HG03280 (cell line): Measurements from ENCODE around the gene ERCC2.
"Not testable (repeated sequence)": the region's sequence is repeated elsewhere in the genome, so short reads cannot be mapped to it uniquely, and the experiment has no call there.

Source experiments
- ATAC-seq: cut with Tn5 transposase; IDR thresholded peaks from one replicate; pipeline ENCODE4 v1.9.1; 2021; ENCODE audit warnings: mild to moderate bottlenecking, moderate library complexity; ENCODE audit not compliant: unreplicated experiment

The ERCC2 gene

GRCh38 chr19:45340232-45340898, 30.0 kb downstream of the ERCC2 start, which contains the start of gene KLC3:
TSS of gene KLC3 (plus strand) at chr19:45340750. CDS start at chr19:45345542, 4,792 bp downstream.
- no peak for ATAC-seq

DNA sequence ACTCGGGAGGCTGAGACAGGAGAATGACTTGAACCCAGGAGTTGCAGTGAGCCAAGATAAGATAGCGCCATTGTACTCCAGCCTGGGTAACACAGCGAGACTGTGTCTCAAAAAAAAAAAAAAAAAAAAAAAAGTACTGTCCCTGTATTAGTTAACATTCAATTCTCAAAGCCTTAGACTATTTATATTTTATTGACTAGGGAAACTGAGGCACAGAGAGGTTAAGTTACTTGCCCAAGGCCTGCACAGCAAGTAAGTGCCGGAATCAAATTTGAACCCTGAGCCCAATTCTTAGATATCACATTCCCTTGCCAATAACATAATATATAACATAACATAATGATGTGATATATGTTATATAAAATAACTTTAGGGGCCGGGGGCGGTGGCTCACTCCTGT, 30.7 kb downstream of the ERCC2 start:
- no peak for ATAC-seq

GRCh38 chr19:45336696-45337251, 33.6 kb downstream of the ERCC2 start:
- ATAC-seq, result no peak

GRCh38 chr19:45334881-45335280, 35.5 kb downstream of the ERCC2 start:
- not testable (repeated sequence) for ATAC-seq

DNA sequence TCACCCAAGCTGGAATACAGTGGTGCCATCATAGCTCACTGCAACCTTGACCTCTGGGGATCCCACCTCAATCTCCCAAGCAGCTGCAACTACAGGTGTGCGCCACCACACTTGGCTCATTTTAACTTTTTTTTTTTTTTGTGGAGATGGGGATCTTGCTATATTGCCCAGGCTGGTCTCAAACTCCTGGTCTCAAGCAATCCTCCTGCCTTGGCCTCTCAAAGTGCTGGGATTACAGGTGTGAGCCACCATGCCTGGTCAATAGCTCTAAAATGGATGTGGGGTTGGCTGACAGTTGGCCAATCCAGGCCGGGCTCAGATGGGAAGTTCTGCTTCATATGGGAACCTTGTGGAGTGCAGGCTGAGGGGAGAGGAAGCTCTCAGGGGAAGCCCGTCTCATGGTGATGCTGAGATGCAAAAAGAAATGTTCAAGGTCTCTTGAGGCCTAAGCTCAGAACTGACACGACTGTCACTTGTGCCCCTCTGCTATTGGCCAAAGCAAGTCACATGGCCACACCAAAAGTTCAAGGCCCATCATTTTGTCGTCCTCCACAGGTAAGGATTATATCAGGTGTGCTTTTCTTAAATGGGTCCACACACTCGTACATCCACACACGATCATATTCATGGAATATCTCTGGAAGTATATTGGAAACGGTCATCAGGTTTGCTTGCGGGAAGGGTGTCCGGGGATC, 36.6 kb downstream of the ERCC2 start:
- no peak for ATAC-seq

- ATAC-seq, result no peak
These were observed 39.0 kb downstream of the ERCC2 start for GRCh38 chr19:45331411-45331810.

DNA sequence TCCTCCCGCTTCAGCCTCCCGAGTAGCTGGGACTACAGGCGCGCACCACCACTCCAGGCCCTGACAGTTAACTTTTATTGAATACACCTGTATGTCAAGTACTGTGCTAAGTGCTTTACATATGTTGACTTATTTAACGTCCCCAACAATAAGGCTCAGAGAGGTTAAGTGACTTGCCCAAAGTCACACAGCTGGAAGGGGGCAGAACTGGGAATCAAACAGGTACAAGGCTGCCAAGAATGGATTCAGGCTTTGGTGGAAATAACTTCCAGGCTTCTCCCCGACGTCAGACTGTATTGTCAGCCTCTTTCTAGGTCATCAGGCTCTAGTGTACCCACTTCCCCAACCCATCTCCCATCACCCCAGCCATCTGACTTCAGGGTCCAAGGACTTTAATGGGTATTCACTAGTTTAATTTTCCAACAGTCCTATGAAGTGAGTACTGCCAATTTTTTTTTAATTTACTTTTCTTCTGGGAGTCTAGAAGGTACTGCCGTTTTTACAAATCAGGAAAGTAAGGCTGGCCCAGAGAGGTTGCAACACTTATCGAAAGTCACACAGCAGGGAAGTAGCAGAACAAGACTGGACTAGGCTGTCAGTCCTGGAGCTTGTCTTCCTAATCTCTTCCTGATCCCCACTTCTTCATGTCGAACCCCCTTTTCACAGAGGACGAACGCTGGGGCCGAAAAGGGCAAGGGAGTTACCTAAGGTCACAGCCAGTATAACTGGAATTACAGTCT, 42.8 kb downstream of the ERCC2 start:
- ATAC-seq, result no peak

DNA sequence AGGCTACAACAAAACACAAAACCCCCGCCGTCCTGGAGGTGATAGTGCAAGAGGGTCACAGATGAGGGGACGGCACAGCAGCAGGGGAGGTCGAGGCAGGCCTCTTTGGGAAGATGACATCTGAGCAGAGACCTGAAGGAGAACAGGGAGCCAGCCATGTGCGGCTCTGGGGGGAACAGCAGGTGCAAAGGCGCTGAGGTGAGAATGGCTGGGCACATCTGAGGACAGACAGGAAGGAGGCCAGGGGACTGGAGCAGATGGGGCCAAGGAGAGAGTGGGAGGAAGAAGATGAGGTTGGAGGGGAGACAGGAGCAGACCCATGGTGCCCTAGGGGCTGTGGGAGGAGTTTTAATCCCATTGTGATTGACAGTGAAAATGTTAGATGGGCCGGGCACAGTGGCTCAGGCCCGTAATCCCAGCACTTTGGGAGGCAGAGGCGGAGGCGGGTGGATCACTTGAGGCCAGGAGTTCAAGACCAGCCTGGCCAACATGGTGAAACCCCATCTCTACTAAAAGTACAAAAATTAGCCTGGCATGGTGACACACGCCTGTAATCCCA, 45.9 kb downstream of the ERCC2 start:
- no peak for ATAC-seq

- ATAC-seq, result no peak
These were observed 46.7 kb downstream of the ERCC2 start for GRCh38 chr19:45323671-45324081.

GRCh38 chr19:45322744-45323281, 47.6 kb downstream of the ERCC2 start, which contains the start of gene CKM:
TSS of gene CKM (minus strand) at chr19:45322875. CDS start at chr19:45319713, 3,162 bp downstream.
- no peak for ATAC-seq

- no peak for ATAC-seq
These were observed 48.1 kb downstream of the ERCC2 start for GRCh38 chr19:45322311-45322710.

- no peak for ATAC-seq
These were observed 48.5 kb downstream of the ERCC2 start for GRCh38 chr19:45321848-45322247.

GRCh38 chr19:45320997-45321775, 49.2 kb downstream of the ERCC2 start:
- no peak for ATAC-seq

- ATAC-seq, result no peak
These were observed 55.1 kb downstream of the ERCC2 start for GRCh38 chr19:45315304-45315703.

DNA sequence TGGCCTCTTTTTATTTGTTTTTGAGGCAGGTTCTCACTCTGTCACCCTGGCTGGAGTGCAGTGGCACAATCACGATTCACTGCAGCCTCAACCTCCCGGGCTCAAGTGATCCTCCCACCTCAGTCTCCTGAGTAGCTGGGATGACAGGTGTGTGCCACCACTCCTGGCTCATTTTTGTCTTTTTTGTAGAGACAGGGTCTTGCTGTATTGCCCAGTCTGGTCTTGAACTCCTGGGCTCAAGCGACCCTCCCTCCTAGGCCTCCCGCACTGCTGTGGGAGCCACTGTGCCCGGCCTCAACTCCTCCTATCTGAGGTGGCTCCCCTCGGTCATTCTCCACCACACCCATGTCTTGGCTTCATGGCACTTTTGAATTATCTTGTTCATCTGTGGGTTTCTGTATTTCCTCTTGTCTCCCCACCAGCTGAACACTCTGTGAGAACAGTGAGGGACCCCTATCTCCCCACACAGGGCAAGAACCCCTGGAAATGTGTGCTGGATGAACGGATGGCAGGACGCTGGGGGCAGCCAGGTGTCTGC, 55.6 kb downstream of the ERCC2 start:
- ATAC-seq, result no peak

- ATAC-seq, result not testable (repeated sequence)
These were observed 58.1 kb downstream of the ERCC2 start for GRCh38 chr19:45312285-45312684.

DNA sequence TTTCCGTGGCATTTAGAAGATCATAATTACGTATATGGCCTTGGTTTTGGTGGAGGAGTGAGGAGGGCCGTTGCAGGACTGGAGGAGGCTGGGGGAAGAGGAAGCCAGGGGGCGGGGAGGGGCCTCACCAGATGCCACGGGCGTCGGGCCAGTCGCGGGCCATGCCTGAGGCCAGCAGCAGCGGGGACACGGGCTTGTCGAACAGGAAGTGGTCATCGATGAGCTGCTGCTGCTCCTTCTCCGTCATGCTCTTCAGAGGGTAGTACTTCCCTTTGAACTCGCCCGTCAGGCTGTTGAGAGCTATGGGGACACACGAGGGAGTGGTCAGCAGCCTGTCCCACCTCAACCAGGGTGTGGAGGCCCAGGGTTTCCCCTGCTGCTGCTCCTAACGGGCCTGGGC, 58.8 kb downstream of the ERCC2 start:
- ATAC-seq, result no peak

DNA sequence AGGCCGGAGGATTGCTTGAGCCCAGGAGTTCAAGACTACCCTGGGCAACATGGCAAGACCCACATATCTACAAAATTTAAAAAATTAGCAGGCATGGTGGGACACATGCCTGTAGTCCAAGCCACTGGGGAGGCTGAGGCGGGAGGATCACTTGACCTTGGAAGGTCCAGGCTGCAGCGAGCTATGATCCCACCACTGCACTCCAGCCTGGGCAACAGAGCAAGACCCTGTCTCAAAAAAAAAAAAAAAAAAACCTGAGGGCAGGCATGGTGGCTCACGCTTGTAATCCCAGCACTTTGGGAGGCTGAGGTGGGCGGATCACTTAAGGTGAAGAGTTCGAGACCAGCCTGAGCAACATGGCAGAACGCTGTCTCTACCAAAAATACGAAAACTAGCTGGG, 61.1 kb downstream of the ERCC2 start:
- ATAC-seq, result not testable (repeated sequence)

DNA sequence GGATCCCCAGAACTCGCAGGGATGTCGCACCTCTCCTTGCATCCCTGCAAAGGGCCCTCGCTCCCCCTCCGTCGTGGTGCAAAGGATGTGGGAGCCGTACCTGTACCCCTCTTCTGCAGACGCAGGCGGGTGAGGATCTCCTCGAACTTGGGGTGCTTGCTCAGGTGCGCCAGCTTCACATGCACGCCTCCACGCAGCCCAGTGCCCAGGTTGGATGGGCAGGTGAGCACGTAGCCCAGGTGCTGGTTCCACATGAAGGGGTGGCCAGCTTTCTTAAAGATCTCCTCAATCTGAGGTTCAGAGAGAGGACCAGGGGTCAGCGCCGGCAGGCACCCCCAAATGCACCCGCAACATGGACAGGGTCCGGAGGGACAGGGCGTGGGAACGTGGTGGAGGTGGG, 63.0 kb downstream of the ERCC2 start:
- no peak for ATAC-seq
